Measurements from ENCODE around the gene SLC1A1.
A peak's percentile ranks its signal among the peaks of the same experiment; 100 is the strongest.

The SLC1A1 gene

GRCh38 chr9:4507306-4508130 lies 17.2 kb downstream of the SLC1A1 start:
- no peaks in the 10 kb centered on the region for H3K36me3 ChIP-seq (ENCODE audit: insufficient read depth, low read depth, low read length)
- no peaks in the 10 kb centered on the region for H3K9me3 ChIP-seq (ENCODE audit: insufficient read depth, low read depth, low read length)
- no peak overlapping the region for H3K4me3 ChIP-seq (ENCODE audit: low read length)
- H3K9ac ChIP-seq (ENCODE audit: low read depth, low read length), result no peak overlapping the region
- H3K27me3 ChIP-seq (ENCODE audit: insufficient read depth, low read length), result no peaks in the 10 kb centered on the region
- H3K4me1 ChIP-seq (ENCODE audit: insufficient read depth, low read length), result no peaks in the 10 kb centered on the region
- no peak overlapping the region for H3K27ac ChIP-seq (ENCODE audit: low read length)

- Histone ChIP-seq H3K27ac (ENCODE audit: low read length) (no peak overlapping the region), H3K4me3 (ENCODE audit: low read length) (no peak overlapping the region), H3K36me3 (ENCODE audit: insufficient read depth, low read depth, low read length) (no peaks in the 10 kb centered on the region), H3K27me3 (ENCODE audit: insufficient read depth, low read length) (no peaks in the 10 kb centered on the region), H3K9ac (ENCODE audit: low read depth, low read length) (no peak overlapping the region), H3K9me3 (ENCODE audit: insufficient read depth, low read depth, low read length) (no peaks in the 10 kb centered on the region), H3K4me1 (ENCODE audit: insufficient read depth, low read length) (no peaks in the 10 kb centered on the region)
Observed at GRCh38 chr9:4508246-4508906, 18.1 kb downstream of the SLC1A1 start.

GRCh38 chr9:4508907-4509589 lies 18.8 kb downstream of the SLC1A1 start:
- Histone ChIP-seq H3K4me1 (ENCODE audit: insufficient read depth, low read length) (peaks cover 1% of the 10 kb centered on the region; the same call in 1 of the 2 replicates), H3K36me3 (ENCODE audit: insufficient read depth, low read depth, low read length) (no peaks in the 10 kb centered on the region), H3K27me3 (ENCODE audit: insufficient read depth, low read length) (no peaks in the 10 kb centered on the region), H3K9ac (ENCODE audit: low read depth, low read length) (no peak overlapping the region), H3K27ac (ENCODE audit: low read length) (no peak overlapping the region), H3K4me3 (ENCODE audit: low read length) (no peak overlapping the region), H3K9me3 (ENCODE audit: insufficient read depth, low read depth, low read length) (no peaks in the 10 kb centered on the region)

GRCh38 chr9:4509590-4509984 lies 19.3 kb downstream of the SLC1A1 start:
- Histone ChIP-seq H3K4me1 (ENCODE audit: insufficient read depth, low read length) (peaks cover 6% of the 10 kb centered on the region; the same call in 1 of the 2 replicates), H3K9me3 (ENCODE audit: insufficient read depth, low read depth, low read length) (no peaks in the 10 kb centered on the region), H3K9ac (ENCODE audit: low read depth, low read length) (no peak overlapping the region), H3K4me3 (ENCODE audit: low read length) (no peak overlapping the region), H3K36me3 (ENCODE audit: insufficient read depth, low read depth, low read length) (no peaks in the 10 kb centered on the region), H3K27ac (ENCODE audit: low read length) (no peak overlapping the region), H3K27me3 (ENCODE audit: insufficient read depth, low read length) (no peaks in the 10 kb centered on the region)

GRCh38 chr9:4510546-4511322 lies 20.5 kb downstream of the SLC1A1 start:
- Histone ChIP-seq H3K27ac (ENCODE audit: low read length) (no peak overlapping the region), H3K9ac (ENCODE audit: low read depth, low read length) (no peak overlapping the region), H3K27me3 (ENCODE audit: insufficient read depth, low read length) (no peaks in the 10 kb centered on the region), H3K4me3 (ENCODE audit: low read length) (no peak overlapping the region), H3K9me3 (ENCODE audit: insufficient read depth, low read depth, low read length) (no peaks in the 10 kb centered on the region), H3K4me1 (ENCODE audit: insufficient read depth, low read length) (peaks cover 17% of the 10 kb centered on the region; the same call in 1 of the 2 replicates), H3K36me3 (ENCODE audit: insufficient read depth, low read depth, low read length) (no peaks in the 10 kb centered on the region)

GRCh38 chr9:4514252-4515128 lies 24.2 kb downstream of the SLC1A1 start:
- Histone ChIP-seq H3K9me3 (ENCODE audit: insufficient read depth, low read depth, low read length) (no peaks in the 10 kb centered on the region), H3K27me3 (ENCODE audit: insufficient read depth, low read length) (no peaks in the 10 kb centered on the region), H3K36me3 (ENCODE audit: insufficient read depth, low read depth, low read length) (no peaks in the 10 kb centered on the region), H3K4me3 (ENCODE audit: low read length) (peak overlapping the region; percentile 3; the same call in 1 of the 2 replicates), H3K4me1 (ENCODE audit: insufficient read depth, low read length) (peaks cover 21% of the 10 kb centered on the region; the same call in 1 of the 2 replicates), H3K9ac (ENCODE audit: low read depth, low read length) (no peak overlapping the region), H3K27ac (ENCODE audit: low read length) (no peak overlapping the region)

- no peak overlapping the region for H3K27ac ChIP-seq (ENCODE audit: low read length)
- peaks cover 21% of the 10 kb centered on the region; the same call in 1 of the 2 replicates for H3K4me1 ChIP-seq (ENCODE audit: insufficient read depth, low read length)
- H3K9me3 ChIP-seq (ENCODE audit: insufficient read depth, low read depth, low read length), result no peaks in the 10 kb centered on the region
- H3K27me3 ChIP-seq (ENCODE audit: insufficient read depth, low read length), result no peaks in the 10 kb centered on the region
- no peaks in the 10 kb centered on the region for H3K36me3 ChIP-seq (ENCODE audit: insufficient read depth, low read depth, low read length)
- H3K4me3 ChIP-seq (ENCODE audit: low read length), result no peak overlapping the region
- H3K9ac ChIP-seq (ENCODE audit: low read depth, low read length), result no peak overlapping the region
Observed at GRCh38 chr9:4515958-4516375, 25.7 kb downstream of the SLC1A1 start.

GRCh38 chr9:4517274-4517673 lies 27.0 kb downstream of the SLC1A1 start:
- Histone ChIP-seq H3K27ac (ENCODE audit: low read length) (no peak overlapping the region), H3K36me3 (ENCODE audit: insufficient read depth, low read depth, low read length) (no peaks in the 10 kb centered on the region), H3K4me1 (ENCODE audit: insufficient read depth, low read length) (peaks cover 21% of the 10 kb centered on the region; the same call in 1 of the 2 replicates), H3K9ac (ENCODE audit: low read depth, low read length) (no peak overlapping the region), H3K4me3 (ENCODE audit: low read length) (no peak overlapping the region), H3K9me3 (ENCODE audit: insufficient read depth, low read depth, low read length) (no peaks in the 10 kb centered on the region), H3K27me3 (ENCODE audit: insufficient read depth, low read length) (no peaks in the 10 kb centered on the region)

- no peak overlapping the region for H3K9ac ChIP-seq (ENCODE audit: low read depth, low read length)
- H3K4me3 ChIP-seq (ENCODE audit: low read length), result no peak overlapping the region
- H3K27me3 ChIP-seq (ENCODE audit: insufficient read depth, low read length), result no peaks in the 10 kb centered on the region
Observed at GRCh38 chr9:4519604-4520003, 29.3 kb downstream of the SLC1A1 start.

GRCh38 chr9:4520055-4520454 lies 29.8 kb downstream of the SLC1A1 start:
- H3K9ac ChIP-seq (ENCODE audit: low read depth, low read length), result no peak overlapping the region
- no peaks in the 10 kb centered on the region for H3K9me3 ChIP-seq (ENCODE audit: insufficient read depth, low read depth, low read length)
- no peak overlapping the region for H3K27ac ChIP-seq (ENCODE audit: low read length)
- H3K27me3 ChIP-seq (ENCODE audit: insufficient read depth, low read length), result no peaks in the 10 kb centered on the region
- peaks cover 10% of the 10 kb centered on the region; the same call in 1 of the 2 replicates for H3K4me1 ChIP-seq (ENCODE audit: insufficient read depth, low read length)
- no peak overlapping the region for H3K4me3 ChIP-seq (ENCODE audit: low read length)
- H3K36me3 ChIP-seq (ENCODE audit: insufficient read depth, low read depth, low read length), result no peaks in the 10 kb centered on the region

More at GRCh38 chr9:4519604-4520003, 29.3 kb downstream of the SLC1A1 start:
- Histone ChIP-seq H3K4me1 (ENCODE audit: insufficient read depth, low read length) (peaks cover 14% of the 10 kb centered on the region; the same call in 1 of the 2 replicates), H3K27ac (ENCODE audit: low read length) (no peak overlapping the region), H3K9me3 (ENCODE audit: insufficient read depth, low read depth, low read length) (no peaks in the 10 kb centered on the region), H3K36me3 (ENCODE audit: insufficient read depth, low read depth, low read length) (no peaks in the 10 kb centered on the region)
